Mucosa of stomach (tissue), 1 donor: ENCODE results near the gene ADORA2B.
"Not testable (repeated sequence)": the region's sequence is repeated elsewhere in the genome, so short reads cannot be mapped to it uniquely, and the experiment has no call there.

Experiments
- H3K27me3 ChIP-seq: one replicate; pipeline ENCODE4 v1.7.0; 2013; ENCODE audit warnings: mild to moderate bottlenecking, low read length; ENCODE audit not compliant: control insufficient read depth, insufficient read depth
- H3K36me3 ChIP-seq: one replicate; pipeline ENCODE4 v1.7.0; 2013; ENCODE audit warnings: low read length; ENCODE audit not compliant: control insufficient read depth, insufficient read depth
- H3K4me1 ChIP-seq: one replicate; pipeline ENCODE4 v1.7.0; 2013; ENCODE audit warnings: mild to moderate bottlenecking, low read length; ENCODE audit not compliant: control insufficient read depth, insufficient read depth
- H3K4me3 ChIP-seq: one replicate; pipeline ENCODE4 v1.7.0; 2013; ENCODE audit warnings: low read length
- H3K9ac ChIP-seq: one replicate; pipeline ENCODE4 v1.7.0; 2013; ENCODE audit warnings: mild to moderate bottlenecking, low read length, moderate library complexity
- H3K9me3 ChIP-seq: one replicate; pipeline ENCODE4 v1.7.0; 2013; ENCODE audit warnings: mild to moderate bottlenecking, low read length, moderate library complexity; ENCODE audit not compliant: control insufficient read depth
- donor health status: Pancreatic carcinoma.

Gene ADORA2B

GRCh38 chr17:15944759-15945526, at the start of gene ADORA2B:
Gene ADORA2B, plus strand, starts transcription at chr17:15945130. Its CDS starts 119 bp downstream, at chr17:15945249.
- peak within 1 kb of the TSS; percentile 55 for H3K9ac ChIP-seq
- H3K4me1 ChIP-seq, result peaks cover 35% of the 10 kb centered on the region
- H3K27me3 ChIP-seq, result peaks cover 24% of the 10 kb centered on the region
- H3K36me3 ChIP-seq, result no peaks in the 10 kb centered on the region
- peak within 1 kb of the TSS; percentile 31 for H3K4me3 ChIP-seq
- H3K9me3 ChIP-seq, result no peaks in the 10 kb centered on the region

DNA sequence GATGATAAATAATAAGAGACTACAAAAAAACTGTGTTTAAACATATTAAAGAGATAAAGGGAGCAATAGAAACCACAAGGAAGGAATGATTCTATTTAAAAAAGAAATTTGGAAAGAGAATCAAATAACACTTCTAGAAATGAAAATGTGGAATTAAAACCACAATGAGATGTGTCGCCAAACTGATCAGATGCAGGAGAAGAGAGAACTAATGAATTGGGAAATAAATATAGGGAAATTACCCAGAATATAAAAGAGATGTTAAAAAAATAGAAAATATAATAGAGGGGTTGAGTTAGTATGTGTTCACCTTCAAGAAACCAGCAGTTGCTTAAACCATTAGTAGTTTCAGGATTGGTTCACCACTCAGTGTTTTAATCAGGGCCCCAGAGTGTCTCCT, 48.7 kb upstream of the ADORA2B start:
- Histone ChIP-seq H3K4me1 (peaks cover 4% of the 10 kb centered on the region), H3K9me3 (no peaks in the 10 kb centered on the region), H3K9ac (no peak overlapping the region), H3K27me3 (no peaks in the 10 kb centered on the region), H3K4me3 (no peak overlapping the region), H3K36me3 (no peaks in the 10 kb centered on the region)

DNA sequence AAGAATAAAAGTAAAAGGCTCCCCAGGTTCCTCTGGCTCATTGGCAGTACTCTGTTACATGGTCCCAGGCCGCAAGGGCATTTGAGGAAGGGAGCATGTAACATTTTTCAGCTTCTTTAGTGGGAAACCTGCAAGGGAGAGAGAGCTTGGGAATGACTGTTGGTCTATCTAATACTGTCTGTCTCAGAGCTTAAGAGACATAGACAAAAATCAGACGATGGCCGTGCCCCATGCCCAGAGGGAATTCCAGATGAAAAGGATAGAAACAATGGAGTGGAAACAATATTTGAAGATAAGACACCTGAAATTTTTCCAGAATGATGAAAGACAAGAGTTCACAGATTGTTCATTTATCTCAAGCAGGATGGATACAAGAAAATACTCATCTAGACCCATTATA, 48.1 kb upstream of the ADORA2B start:
- Histone ChIP-seq H3K4me1 (peaks cover 4% of the 10 kb centered on the region), H3K9me3 (no peaks in the 10 kb centered on the region), H3K36me3 (no peaks in the 10 kb centered on the region), H3K4me3 (no peak overlapping the region), H3K27me3 (no peaks in the 10 kb centered on the region), H3K9ac (no peak overlapping the region)

DNA sequence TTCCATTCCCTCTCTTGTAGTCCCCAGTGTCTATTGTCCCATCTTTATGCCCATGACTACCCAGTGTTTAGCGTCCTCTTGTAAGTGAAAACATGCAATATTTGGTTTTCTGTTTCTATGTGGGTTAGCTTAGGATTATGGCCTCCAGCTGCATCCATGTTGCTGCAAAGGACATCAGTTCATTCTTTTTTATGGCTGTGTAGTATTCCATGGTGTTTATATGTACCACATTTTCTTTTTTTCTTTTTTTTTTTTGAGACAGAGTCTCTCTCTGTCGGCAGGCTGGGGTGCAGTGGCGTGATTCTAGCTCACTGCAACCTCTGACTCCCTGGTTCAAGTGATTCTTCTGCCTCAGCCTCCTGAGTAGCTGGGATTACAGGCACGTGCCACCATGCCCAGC, 45.3 kb upstream of the ADORA2B start:
- not testable (repeated sequence) for H3K27me3 ChIP-seq, H3K9me3 ChIP-seq, H3K36me3 ChIP-seq, H3K4me3 ChIP-seq, H3K9ac ChIP-seq, H3K4me1 ChIP-seq

DNA sequence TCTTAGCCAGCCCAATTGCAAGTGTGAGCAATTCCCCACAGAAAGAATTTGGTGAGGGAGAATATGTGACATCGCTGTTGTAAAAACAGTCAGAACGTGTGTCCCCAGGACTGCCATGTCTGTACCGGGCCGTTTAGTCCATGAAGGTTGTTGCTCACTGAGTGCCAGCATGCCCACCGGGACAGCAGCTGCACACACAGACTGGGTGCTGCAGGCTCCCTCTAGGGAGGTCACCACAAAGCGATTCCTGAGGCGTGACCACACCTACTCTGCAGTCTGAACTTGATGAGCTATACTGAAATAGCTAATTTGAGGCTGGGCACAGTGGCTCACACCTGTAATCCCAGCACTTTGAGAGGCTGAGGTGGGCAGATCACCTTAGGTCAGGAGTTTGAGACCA, 44.1 kb upstream of the ADORA2B start:
- no peaks in the 10 kb centered on the region for H3K36me3 ChIP-seq
- H3K4me3 ChIP-seq, result no peak overlapping the region
- H3K4me1 ChIP-seq, result no peaks in the 10 kb centered on the region
- H3K9ac ChIP-seq, result no peak overlapping the region
- no peaks in the 10 kb centered on the region for H3K9me3 ChIP-seq
- H3K27me3 ChIP-seq, result no peaks in the 10 kb centered on the region

DNA sequence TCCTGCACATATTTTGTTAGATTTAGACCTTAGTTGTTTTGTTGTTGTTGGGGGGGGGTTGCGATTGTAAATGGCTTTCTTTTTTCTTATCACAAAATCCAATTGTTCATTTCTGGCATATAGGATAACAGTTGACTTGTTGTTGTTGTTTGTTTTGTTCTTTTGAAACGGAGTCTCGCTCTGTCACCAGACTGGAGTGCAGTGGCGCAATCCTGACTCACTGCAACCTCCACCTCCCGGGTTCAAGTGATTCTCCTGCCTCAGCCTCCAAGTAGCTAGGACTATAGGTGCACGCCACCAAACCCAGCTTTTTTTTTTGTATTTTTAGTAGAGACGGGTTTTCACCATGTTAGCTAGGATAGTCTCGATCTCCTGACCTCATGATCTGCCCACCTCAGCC, 39.7 kb upstream of the ADORA2B start:
- not testable (repeated sequence) for H3K27me3 ChIP-seq, H3K4me3 ChIP-seq, H3K9me3 ChIP-seq, H3K36me3 ChIP-seq, H3K9ac ChIP-seq, H3K4me1 ChIP-seq

DNA sequence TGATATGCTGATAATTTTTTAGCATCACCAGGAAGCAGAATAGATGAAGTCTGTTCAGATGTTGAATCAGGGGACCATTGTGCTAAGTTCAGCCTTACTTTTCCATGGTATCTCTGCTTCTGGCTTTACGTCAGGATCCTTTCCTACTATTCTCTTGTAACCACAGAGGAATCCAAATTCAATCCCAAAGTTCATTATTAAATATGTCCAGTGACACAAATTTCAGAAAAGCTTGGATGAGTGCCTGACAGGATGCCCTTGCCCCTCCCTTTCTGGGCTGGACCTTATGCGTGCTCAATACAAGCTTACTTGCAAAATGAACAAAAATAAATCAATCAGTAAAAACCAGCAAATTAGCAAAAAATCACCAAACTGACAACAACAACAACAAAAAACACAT, 37.6 kb upstream of the ADORA2B start:
- no peaks in the 10 kb centered on the region for H3K4me1 ChIP-seq
- no peaks in the 10 kb centered on the region for H3K36me3 ChIP-seq
- H3K27me3 ChIP-seq, result no peaks in the 10 kb centered on the region
- H3K4me3 ChIP-seq, result no peak overlapping the region
- H3K9ac ChIP-seq, result no peak overlapping the region
- H3K9me3 ChIP-seq, result no peaks in the 10 kb centered on the region

- H3K4me1 ChIP-seq, result no peaks in the 10 kb centered on the region
- H3K9me3 ChIP-seq, result no peaks in the 10 kb centered on the region
- H3K27me3 ChIP-seq, result no peaks in the 10 kb centered on the region
- no peak overlapping the region for H3K4me3 ChIP-seq
- no peak overlapping the region for H3K9ac ChIP-seq
- H3K36me3 ChIP-seq, result no peaks in the 10 kb centered on the region
Measured at GRCh38 chr17:15908378-15908777, 36.6 kb upstream of the ADORA2B start.

DNA sequence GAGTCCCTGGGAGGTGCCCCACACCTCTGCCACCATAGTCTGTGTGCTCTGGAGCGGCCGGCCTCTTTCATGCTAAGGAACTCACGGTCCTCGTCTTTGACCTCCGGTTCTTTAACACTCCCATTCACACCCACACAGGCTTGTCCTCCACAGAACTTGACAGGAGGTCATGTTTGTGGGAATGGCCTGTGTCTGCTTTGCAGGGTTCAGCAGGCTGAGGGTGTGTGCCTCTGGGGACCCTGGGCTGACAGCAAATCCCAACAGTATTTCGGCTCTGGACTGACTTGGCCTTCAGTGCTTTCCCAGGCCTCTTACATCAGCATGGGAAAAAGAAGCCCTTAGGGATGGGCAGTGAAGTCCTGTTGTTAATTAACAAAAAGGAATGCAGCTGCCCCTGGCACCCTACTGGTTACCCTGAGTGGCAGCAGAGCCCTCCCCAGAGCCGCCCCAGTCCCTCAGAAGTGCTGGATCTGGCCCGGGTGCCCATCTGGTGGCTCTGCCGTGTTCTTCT, 35.4 kb upstream of the ADORA2B start:
- Histone ChIP-seq H3K36me3 (no peaks in the 10 kb centered on the region), H3K9me3 (no peaks in the 10 kb centered on the region), H3K4me1 (no peaks in the 10 kb centered on the region), H3K4me3 (no peak overlapping the region), H3K27me3 (no peaks in the 10 kb centered on the region), H3K9ac (no peak overlapping the region)

DNA sequence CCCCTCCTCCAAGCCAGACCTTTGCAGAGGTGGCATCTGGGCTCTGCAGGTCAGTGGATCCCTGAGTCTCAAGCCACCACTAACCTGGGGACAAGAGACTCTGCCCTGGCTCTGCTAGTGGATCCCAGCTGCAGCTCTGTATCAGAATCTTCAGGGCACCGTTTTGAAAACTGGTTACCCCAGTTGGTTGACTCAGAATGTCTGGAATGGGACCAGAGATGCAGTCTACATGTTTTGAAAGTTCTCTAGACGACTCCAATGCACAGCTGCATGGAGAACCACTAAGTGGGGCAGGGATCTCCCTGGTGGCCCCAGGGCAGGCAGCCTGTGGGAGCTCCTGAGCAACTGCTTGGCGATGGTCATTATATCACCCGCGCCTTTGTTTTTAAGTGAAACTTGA, 34.1 kb upstream of the ADORA2B start:
- Histone ChIP-seq H3K9me3 (no peaks in the 10 kb centered on the region), H3K4me1 (no peaks in the 10 kb centered on the region), H3K4me3 (no peak overlapping the region), H3K27me3 (no peaks in the 10 kb centered on the region), H3K36me3 (no peaks in the 10 kb centered on the region), H3K9ac (no peak overlapping the region)

DNA sequence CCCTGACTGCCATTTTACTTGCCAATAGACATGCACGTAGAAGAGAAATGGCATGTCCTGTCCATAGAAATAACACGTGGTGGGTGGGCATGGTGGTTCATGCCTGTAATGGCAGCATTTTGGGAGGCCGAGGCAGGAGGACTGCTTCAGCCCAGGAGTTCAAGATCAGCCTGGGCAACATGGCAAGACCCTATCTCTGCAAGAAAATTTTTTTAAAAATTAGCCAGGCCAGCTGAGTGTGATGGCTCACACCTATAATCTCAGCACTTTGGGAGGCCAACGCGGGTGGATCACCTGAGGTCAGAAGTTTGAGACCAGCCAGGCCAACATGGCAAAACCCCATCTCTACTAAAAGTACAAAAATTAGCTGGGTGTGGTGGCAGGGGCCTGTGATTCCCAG, 33.2 kb upstream of the ADORA2B start:
- H3K27me3 ChIP-seq, H3K4me3 ChIP-seq: not testable (repeated sequence)

DNA sequence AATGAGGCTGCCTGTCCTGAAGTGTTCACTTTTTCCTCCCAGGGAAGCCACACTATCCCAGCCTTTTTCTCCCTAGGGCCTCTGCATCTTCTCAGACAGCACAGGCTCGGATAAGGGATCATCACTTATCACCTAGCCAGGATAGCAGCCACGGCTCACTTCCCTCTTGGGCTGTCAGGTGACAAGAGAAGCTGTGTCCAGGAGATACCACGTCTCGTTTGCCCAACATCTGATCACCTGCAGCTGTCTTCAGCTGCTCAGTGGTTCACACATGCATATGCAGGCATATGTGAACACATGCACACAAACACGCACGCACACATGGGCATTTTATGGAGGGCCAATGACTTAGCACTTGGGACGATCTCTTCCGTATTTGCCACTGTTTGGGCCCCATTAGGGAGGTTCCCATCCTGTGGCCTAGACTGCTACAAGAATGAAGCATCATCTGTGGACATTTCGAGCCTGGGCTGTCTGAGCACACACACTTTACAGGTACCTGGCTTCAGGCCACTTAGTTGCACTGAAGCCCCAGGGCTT, 32.4 kb upstream of the ADORA2B start:
- Histone ChIP-seq H3K4me1 (peaks cover 1% of the 10 kb centered on the region), H3K36me3 (no peaks in the 10 kb centered on the region), H3K9me3 (no peaks in the 10 kb centered on the region), H3K4me3 (no peak overlapping the region), H3K27me3 (peaks cover 9% of the 10 kb centered on the region), H3K9ac (no peak overlapping the region)

More for the DNA sequence above, 33.2 kb upstream of the ADORA2B start:
- H3K9me3 ChIP-seq, H3K9ac ChIP-seq, H3K36me3 ChIP-seq, H3K4me1 ChIP-seq: not testable (repeated sequence)
